ENCODE data around the gene NFKB1.

Gene NFKB1

GRCh38 chr4:102552781-102553180 is 51.6 kb downstream of the NFKB1 start:
- Histone ChIP-seq H3K4me1 (no peaks in the 10 kb centered on the region), H3K27ac (no peak overlapping the region)

GRCh38 chr4:102553982-102554381 is 52.8 kb downstream of the NFKB1 start:
- Histone ChIP-seq H3K9me3 (ENCODE audit: control insufficient read depth, low read length) (no peaks in the 10 kb centered on the region), H2AFZ (no peak overlapping the region), H3K4me1 (no peaks in the 10 kb centered on the region), H3K27me3 (ENCODE audit: control insufficient read depth, insufficient read depth, low read length) (no peaks in the 10 kb centered on the region), H3K27ac (no peak overlapping the region), H3K79me2 (no peaks in the 10 kb centered on the region), H3K4me3 (ENCODE audit: low read depth, low read length) (no peak overlapping the region), H3K4me2 (ENCODE audit: low read length) (peak overlapping the region; percentile 15), H3K9ac (no peak overlapping the region), H3K36me3 (ENCODE audit: control insufficient read depth, insufficient read depth, low read length) (no peaks in the 10 kb centered on the region)
- no peak for TF ChIP-seq CTCF (IDR thresholded peaks at IDR 0.05)

More at GRCh38 chr4:102552781-102553180, 51.6 kb downstream of the NFKB1 start:
- Histone ChIP-seq H2AFZ (no peak overlapping the region), H3K27me3 (ENCODE audit: control insufficient read depth, insufficient read depth, low read length) (no peaks in the 10 kb centered on the region), H3K4me2 (ENCODE audit: low read length) (no peak overlapping the region), H3K9ac (no peak overlapping the region), H3K4me3 (ENCODE audit: low read depth, low read length) (no peak overlapping the region), H3K36me3 (ENCODE audit: control insufficient read depth, insufficient read depth, low read length) (no peaks in the 10 kb centered on the region), H3K79me2 (no peaks in the 10 kb centered on the region), H3K9me3 (ENCODE audit: control insufficient read depth, low read length) (no peaks in the 10 kb centered on the region)
- no peak for TF ChIP-seq CTCF (IDR thresholded peaks at IDR 0.05)

- no peak for TF ChIP-seq CTCF (IDR thresholded peaks at IDR 0.05)
- no peak overlapping the region for H3K27ac ChIP-seq
- no peaks in the 10 kb centered on the region for H3K79me2 ChIP-seq
- H3K9ac ChIP-seq: no peak overlapping the region
- H3K9me3 ChIP-seq (ENCODE audit: control insufficient read depth, low read length): no peaks in the 10 kb centered on the region
- no peaks in the 10 kb centered on the region for H3K36me3 ChIP-seq (ENCODE audit: control insufficient read depth, insufficient read depth, low read length)
- H2AFZ ChIP-seq: no peak overlapping the region
- H3K27me3 ChIP-seq (ENCODE audit: control insufficient read depth, insufficient read depth, low read length): no peaks in the 10 kb centered on the region
- H3K4me2 ChIP-seq (ENCODE audit: low read length): no peak overlapping the region
- H3K4me3 ChIP-seq (ENCODE audit: low read depth, low read length): no peak overlapping the region
- no peaks in the 10 kb centered on the region for H3K4me1 ChIP-seq
These were observed 53.3 kb downstream of the NFKB1 start for GRCh38 chr4:102554482-102554881.

GRCh38 chr4:102554992-102555391 is 53.8 kb downstream of the NFKB1 start:
- TF ChIP-seq CTCF (IDR thresholded peaks at IDR 0.05): no peak
- no peaks in the 10 kb centered on the region for H3K36me3 ChIP-seq (ENCODE audit: control insufficient read depth, insufficient read depth, low read length)
- H3K9me3 ChIP-seq (ENCODE audit: control insufficient read depth, low read length): no peaks in the 10 kb centered on the region
- H3K4me3 ChIP-seq (ENCODE audit: low read depth, low read length): no peak overlapping the region
- H3K4me2 ChIP-seq (ENCODE audit: low read length): no peak overlapping the region
- no peak overlapping the region for H3K27ac ChIP-seq
- H3K9ac ChIP-seq: no peak overlapping the region
- no peaks in the 10 kb centered on the region for H3K27me3 ChIP-seq (ENCODE audit: control insufficient read depth, insufficient read depth, low read length)
- no peaks in the 10 kb centered on the region for H3K4me1 ChIP-seq
- no peak overlapping the region for H2AFZ ChIP-seq
- H3K79me2 ChIP-seq: no peaks in the 10 kb centered on the region

GRCh38 chr4:102557636-102558035 is 56.5 kb downstream of the NFKB1 start:
- Histone ChIP-seq H3K9ac (no peak overlapping the region), H3K27me3 (ENCODE audit: control insufficient read depth, insufficient read depth, low read length) (no peaks in the 10 kb centered on the region), H3K4me3 (ENCODE audit: low read depth, low read length) (no peak overlapping the region), H3K4me2 (ENCODE audit: low read length) (no peak overlapping the region), H3K9me3 (ENCODE audit: control insufficient read depth, low read length) (no peaks in the 10 kb centered on the region), H2AFZ (no peak overlapping the region), H3K36me3 (ENCODE audit: control insufficient read depth, insufficient read depth, low read length) (no peaks in the 10 kb centered on the region), H3K79me2 (no peaks in the 10 kb centered on the region), H3K27ac (no peak overlapping the region), H3K4me1 (no peaks in the 10 kb centered on the region)
- no peak for TF ChIP-seq CTCF (IDR thresholded peaks at IDR 0.05)
